Stimulated activated CD8-positive, alpha-beta memory T cell treated with anti-CD3 and anti-CD28 coated beads, Interleukin-12 subunit alpha, Interleukin-12 subunit beta, amount 100 ng/mL, for 24 hours (primary cell): Measurements from ENCODE around the gene PRKCE.

Source experiments
- DNase-seq: peaks from one replicate; pipeline ENCODE4 v3.0.0-alpha.2; 2020; ENCODE audit errors: extremely low read depth

Gene PRKCE

DNA sequence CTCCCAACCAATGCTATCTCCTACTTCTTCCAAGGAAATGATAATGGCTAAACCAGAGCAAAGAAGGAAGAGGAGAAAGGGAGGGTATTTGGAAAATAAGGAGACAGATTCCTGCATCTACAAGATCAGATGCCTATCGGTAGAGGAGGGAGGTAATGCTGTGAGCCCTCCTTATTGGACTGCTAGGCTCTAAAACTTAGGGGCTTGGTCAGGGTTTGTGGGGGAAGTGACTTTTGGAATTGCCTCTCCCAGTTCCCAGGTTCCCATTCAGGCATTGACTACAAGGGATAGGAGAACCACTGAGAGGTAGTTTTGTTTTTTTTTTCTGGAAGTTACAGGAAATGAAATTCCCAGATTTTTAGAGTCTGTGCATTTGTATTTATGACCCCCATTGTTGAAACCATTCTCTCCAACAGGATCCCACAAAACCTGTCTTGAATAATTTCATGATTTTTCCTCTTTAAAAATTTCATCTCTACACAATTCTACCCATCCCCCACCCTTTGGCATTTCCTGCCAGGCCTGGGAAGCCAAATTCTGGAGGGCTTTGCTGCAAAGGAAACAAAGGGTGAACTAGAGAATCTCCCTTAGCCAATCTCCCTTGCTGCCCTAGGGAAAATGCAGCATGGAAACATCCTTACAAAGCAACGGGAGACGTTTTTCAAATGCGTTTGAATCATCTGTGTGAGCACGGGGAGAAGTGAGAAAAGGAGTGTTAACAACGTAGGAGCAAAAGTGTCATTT, 363.6 kb downstream of the PRKCE start:
- no peak for DNase-seq

GRCh38 chr2:46015671-46016070, 364.2 kb downstream of the PRKCE start:
- no peak for DNase-seq

DNA sequence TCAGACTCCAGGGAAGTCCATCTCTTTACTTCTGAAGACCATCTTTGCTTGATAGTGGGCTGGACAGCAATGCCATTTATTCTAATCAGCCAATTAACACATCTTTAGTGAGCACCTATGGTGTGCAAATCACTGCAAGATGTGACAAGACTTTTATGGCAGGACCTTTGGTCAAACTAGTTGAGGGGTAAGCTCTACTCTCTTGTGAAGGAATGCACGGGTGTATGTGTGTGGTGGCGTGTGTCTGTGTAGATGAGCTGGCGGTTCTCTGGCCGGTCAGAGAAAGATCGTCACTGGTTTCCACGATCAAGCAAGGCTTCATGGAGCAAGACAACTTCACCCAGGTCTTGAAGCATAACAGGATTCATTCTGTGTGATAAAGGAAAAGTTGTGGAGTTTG, 364.6 kb downstream of the PRKCE start:
- DNase-seq = no peak

GRCh38 chr2:46018773-46019591, 367.5 kb downstream of the PRKCE start:
- no peak for DNase-seq

DNA sequence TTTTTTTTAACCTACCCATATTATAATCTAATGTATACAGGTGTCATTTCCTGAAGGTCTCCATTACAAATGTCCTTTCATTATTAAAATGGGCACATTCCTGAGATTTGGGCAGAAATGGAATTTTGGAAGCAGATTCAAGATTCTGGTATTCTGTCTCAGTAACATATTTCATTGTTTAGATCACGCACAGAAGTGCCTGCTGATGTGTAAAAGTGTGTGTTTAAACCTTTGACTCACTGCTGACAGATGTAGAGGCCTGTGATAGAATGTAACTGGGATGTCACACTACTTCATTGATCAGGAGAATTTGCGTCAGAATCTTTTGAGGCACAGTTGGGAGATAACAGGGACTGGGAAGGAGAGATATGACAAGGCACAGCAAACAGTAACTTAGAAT, 368.9 kb downstream of the PRKCE start:
- DNase-seq = no peak

DNA sequence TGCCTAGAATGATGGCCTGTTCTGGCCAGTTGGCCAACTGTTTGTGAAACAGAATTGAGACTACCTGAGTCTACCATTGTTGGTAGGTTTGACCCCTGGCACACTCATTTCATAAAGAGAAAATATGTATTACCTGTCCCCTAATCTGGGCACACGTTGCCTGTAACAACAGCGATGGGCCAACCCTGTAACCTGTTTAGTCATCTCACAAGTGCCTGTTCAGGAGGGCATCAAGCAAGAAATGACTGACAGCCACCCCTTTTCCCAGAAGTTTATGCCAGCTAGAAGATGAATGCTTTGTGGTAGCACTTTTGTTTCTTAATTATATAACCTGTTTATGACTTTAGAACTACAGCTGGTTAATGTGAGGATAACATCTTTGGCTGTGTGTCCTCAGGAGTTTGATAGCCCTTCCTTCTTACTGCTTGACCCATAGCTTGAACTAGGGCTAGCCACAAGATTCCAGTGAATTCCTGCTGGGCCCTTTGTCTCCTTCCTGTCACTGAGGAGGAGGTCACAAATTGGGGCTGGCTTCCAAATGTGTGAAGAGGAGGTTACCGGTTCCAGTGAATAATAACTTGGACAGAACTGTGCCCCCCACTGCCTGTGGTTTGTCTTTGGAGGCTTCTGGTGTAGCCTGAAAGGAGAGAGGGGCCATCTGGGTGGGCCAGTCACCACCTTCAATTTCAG, 371.8 kb downstream of the PRKCE start:
- no peak for DNase-seq

DNA sequence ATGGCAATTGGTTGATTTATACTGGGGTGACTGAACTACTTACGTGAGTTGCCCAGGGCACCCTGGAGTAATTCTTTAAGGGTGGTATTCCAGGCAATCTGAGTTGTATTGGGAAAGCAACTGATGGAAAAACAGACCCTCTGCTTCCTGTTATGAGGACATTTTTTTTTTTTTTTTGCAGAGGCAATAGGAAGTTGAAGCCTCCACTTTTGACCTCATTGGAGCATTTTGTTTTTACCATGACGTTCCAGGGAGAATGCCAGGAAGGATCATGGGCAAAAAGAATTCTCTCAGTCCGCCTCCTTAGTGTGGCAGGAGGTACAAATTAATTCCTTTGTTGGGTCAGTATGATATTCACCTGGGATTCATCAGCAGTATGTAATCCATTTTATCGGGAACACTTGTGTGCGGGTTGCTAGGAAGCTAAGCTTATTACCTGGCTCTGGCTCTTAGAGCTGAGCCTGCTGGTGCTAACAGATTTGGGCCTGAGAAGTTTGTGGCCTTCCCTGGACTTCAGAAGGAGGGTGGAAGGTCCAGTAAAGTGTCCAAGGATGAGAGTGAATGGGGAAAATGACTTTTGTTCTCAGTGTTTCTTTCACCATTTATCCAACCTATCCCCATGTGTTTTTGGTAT, 372.8 kb downstream of the PRKCE start:
- no peak for DNase-seq

DNA sequence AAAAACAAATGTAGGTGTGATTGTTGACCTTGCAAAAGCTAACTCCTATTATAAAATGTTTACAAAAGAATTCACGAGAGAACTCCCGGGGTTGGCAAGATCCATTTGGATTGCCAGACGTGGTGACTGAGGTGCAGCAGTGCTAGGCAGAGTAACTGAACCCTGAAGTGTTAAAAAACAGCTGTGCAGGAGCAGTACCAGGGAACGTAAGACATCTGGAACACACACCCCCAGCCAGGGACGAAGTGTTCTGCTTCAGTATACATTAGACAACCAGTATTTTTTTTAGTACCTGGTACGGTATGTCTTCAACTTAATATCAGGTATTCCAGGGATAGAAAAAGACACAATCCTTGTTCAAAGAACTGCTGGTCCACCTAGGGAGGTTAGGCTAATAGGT, 373.6 kb downstream of the PRKCE start:
- DNase-seq = no peak

DNA sequence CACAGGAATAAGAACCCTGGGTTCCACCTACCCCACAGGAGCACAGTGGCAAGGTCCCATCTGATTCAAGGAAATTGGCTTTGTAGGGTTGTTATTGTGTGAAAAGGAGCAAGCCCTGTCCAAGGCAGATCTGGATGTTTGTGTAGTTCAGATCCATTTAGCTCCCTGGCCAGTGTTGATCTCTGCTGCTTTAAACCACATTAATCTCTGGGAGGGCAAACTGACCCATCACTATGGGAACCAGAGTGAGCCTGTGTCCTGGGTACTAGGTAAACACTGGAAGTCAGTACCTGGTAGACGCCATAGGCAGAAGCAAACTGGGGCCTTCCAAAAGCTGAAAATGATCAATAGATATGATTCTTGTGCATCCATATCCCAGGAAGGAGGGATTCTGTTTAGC, 374.2 kb downstream of the PRKCE start:
- no peak for DNase-seq

GRCh38 chr2:46026431-46026830, 375.0 kb downstream of the PRKCE start:
- no peak for DNase-seq

- no peak for DNase-seq
Observed at GRCh38 chr2:46029332-46029811, 377.9 kb downstream of the PRKCE start.

DNA sequence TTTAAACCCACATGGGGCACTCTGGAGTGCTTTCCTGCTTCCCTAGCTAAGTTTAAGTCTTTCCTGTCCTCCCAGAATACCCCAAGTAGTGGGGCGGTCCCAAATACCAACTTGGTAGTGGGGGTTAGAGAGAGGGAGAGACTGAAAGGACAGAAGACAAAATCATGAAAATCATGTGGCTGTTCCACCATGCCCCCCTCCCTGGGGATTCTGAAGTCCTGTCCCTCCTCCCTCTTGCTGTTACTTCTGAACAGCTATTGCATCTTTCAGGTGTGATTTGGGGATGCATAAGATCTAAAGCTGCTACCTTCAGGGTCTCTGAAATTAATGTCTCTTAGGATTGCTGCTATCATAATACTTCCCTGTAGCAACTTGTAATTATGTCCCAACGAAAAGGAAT, 378.9 kb downstream of the PRKCE start:
- DNase-seq = no peak

DNA sequence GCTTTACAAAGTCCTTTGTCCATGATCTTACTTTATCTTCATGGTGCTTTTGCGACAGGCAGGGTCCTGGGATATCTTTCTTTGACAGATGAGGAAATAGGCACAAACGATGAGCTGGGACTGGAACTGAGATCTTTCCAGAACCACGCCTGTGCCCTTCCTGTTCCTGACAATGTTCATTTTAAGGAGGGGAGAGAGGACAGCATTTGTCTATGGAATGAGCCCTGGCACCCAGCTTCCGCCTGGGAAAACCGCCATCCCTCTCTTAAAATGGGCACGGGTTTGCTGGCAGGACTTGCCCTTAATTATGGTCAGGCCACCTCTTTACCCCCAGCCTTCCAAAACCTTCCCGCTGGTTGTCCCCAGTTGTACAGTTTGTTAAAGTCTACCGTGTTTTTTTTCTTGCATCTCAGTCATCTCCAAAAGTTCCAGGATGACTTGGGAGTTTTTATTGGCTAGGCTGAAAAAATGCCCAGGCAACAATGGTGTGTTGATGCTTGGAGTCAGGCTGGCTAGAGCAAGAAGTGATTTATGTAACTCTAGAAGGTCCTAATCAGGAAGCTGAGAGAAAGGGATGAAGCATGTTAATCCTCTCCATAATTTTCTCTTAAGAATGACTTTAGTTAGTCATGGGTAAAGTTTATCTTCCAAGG, 380.8 kb downstream of the PRKCE start:
- DNase-seq = no peak

DNA sequence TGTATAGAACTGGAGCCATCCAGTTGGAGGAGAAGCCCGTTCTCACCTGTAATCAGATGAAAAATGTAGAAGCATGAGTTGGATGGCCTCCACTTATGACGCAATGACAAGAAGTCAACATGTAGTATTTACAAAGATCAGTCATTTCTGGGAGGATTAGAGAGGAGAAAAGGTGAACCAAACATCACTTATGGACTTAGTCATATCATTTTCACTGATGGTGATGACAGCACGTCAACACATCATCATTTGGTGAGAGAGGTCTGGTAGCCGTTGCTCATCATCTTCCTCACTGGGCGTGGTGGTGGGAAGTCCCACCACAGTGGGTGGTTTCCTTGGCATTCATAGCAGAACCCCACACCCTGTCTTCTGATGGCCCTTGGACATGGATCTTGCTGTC, 381.5 kb downstream of the PRKCE start:
- DNase-seq = no peak

- DNase-seq = no peak
Observed at GRCh38 chr2:46034535-46034934, 383.1 kb downstream of the PRKCE start.

DNA sequence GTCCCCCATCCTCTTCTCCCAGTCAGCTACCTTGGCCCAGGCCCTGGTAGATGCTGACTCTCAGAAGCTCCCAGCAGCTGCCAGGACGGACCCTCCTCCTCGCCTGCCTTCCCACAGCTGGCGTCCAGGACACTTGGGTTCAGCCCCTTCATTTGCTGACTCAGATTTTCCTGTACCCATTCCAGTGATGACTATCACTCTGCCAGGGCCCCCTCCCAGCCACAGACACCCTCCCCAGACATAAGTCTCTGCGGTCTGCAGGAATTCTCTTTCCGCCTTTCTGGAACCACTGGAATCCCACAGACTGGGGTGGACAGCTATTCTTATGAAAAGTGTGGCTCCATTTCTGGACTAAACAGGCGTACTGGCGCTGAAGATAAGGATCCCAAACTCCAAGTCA, 385.5 kb downstream of the PRKCE start:
- DNase-seq = no peak

DNA sequence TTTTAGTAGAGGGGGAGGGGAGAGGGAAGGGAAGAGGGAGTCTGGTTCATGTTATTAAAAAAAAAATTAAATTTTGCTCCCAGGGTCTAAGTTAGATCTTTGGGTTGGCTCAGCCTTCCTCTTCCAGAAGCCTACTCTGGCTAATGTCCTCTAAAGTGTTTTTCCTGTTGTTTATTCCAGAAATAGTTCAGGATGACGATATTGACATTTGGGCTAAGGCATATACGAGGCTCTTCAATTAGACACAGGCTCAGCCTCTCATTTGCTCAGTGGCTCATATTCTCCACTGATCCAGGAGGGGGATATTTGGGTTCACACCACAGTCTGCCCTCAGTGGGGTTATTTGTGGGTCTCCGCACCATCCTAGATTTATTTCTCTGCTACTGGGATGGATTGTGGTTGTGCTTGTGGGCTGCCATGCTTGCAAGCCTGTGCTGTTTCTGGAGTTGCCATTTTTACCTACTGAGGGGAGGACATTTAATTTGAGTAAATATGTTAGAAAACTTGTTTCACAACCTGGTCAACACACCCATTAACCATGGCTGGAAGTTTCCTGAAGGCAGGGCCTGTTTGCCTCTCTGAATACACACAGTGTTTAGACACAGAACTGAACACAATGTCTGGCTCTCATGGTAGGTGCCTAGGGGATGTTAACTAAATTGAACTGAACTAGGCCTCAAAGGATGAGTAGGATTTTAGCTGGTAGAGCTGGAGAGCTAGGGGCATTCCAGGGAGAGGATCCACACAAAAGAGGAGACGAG, 388.2 kb downstream of the PRKCE start:
- no peak for DNase-seq

GRCh38 chr2:46040563-46041155, 389.2 kb downstream of the PRKCE start:
- DNase-seq = no peak

DNA sequence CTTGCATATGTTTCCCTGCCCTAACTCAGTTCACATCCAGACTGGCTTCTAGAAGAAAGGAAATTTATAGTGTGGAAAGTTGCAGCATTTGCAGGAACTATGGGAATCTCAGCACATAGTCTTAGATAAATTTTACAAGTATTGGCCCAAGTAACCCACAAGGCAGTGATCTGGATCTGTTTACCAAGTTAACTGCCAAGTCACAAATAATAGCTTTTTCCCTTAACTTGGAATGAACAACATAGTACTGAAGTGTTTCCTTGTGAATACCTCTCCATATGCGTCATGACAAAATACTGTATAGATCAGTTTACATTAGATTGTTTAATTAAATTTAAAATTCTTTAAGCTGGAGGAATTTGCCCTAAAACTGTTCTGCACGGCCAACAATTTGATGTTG, 390.0 kb downstream of the PRKCE start:
- no peak for DNase-seq

DNA sequence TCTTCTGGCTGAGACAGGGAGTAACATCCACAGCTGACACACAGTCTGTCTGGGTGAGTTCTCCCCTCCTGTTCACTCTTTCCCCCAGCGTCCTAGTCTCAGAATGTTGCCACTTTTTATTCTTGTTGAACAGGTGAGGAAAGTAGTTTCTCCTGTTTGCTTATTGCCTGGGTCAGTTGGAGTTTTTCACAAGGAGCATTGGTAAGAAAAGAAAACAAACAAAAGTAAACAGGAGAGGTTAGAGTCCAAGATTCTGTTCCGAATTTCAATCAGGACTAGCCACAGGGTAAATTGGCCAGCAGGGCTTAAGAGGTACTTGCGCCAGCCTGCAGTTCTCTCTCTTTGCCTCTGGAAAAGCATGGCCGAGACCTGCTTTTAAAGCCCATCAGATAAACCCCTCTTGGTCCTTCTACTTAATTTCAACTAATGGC, 390.7 kb downstream of the PRKCE start:
- no peak for DNase-seq
